ENCODE measurements around the gene AGPAT1. TPM values are rescaled to one million over a fixed set of nuclear protein-coding genes. Genes with fewer than 3 reads are reported as not detected.

The AGPAT1 gene
- total RNA-seq, 1 experiment from 2014 or later: 58.9 TPM

GRCh38 chr6:32127717-32128592 lies 47.9 kb downstream of the AGPAT1 start, which contains the start of gene ATF6B:
ATF6B (minus strand) TSS chr6:32128246; CDS start chr6:32128207, 39 bp downstream.
- Histone ChIP-seq H3K27me3 (ENCODE audit: insufficient read depth, low read depth) (no peaks in the 10 kb centered on the region), H3K4me1 (replicated peaks; ENCODE audit: insufficient read depth) (peaks cover 29% of the 10 kb centered on the region), H3K27ac (peak within 1 kb of the TSS; percentile 57), H3K4me3 (peak within 1 kb of the TSS; percentile 97), H3K79me2 (ENCODE audit: low read depth) (peaks cover 43% of the 10 kb centered on the region), H3K9me3 (ENCODE audit: insufficient read depth, low read depth) (no peaks in the 10 kb centered on the region), H4K20me1 (ENCODE audit: insufficient read depth) (no peaks in the 10 kb centered on the region), H3K9me2 (ENCODE audit: insufficient read depth) (no peaks in the 10 kb centered on the region), H3K4me2 (peak within 1 kb of the TSS; percentile 88), H3F3A (ENCODE audit: insufficient read depth, low read depth) (peaks cover 21% of the 10 kb centered on the region), H3K36me3 (ENCODE audit: low read depth) (peaks cover 7% of the 10 kb centered on the region; the same call in 1 of the 2 replicates), H2AFZ (peak within 1 kb of the TSS; percentile 100)
- intact Hi-C loops (cut with micrococcal nuclease; ENCODE audit: unreplicated experiment): no loop called here
- CTCF ChIA-PET: interaction anchor here (0.6 kb wide), 2 partner anchors 353 to 840 kb away, joined by 3 to 9 read pairs; partner anchors contain the start of gene BRD2
- TF ChIP-seq CTCF (conservative IDR thresholded peaks at IDR 0.05) (no peak), EZH2 (IDR thresholded peaks at IDR 0.05; ENCODE audit: low read depth) (no peak)
- POLR2A ChIA-PET (ENCODE audit: unreplicated experiment): interaction anchor here (0.5 to 1.0 kb wide), 6 partner anchors 26 to 183 kb away, joined by 3 to 14 read pairs (median 4); partner anchors contain the start of gene PBX2
- BruUV-seq (replicated peaks): no TSS peak
- peak; percentile 94 to 99 for DNase-seq

- TF ChIP-seq CTCF (conservative IDR thresholded peaks at IDR 0.05): no peak
- TF ChIP-seq EZH2 (IDR thresholded peaks at IDR 0.05; ENCODE audit: low read depth): no peak
- BruUV-seq (replicated peaks): no TSS peak
Measured at GRCh38 chr6:32127409-32127716, 48.5 kb downstream of the AGPAT1 start.

GRCh38 chr6:32126880-32127279 lies 49.0 kb downstream of the AGPAT1 start:
- POLR2A ChIA-PET (ENCODE audit: unreplicated experiment): no interaction called here

More at GRCh38 chr6:32127409-32127716, 48.5 kb downstream of the AGPAT1 start:
- Histone ChIP-seq H3K4me1 (replicated peaks; ENCODE audit: insufficient read depth) (peaks cover 26% of the 10 kb centered on the region), H3K9me2 (ENCODE audit: insufficient read depth) (no peaks in the 10 kb centered on the region), H3K4me2 (peak overlapping the region; percentile 88), H2AFZ (peak overlapping the region; percentile 100), H3K4me3 (peak overlapping the region; percentile 97), H3K27me3 (ENCODE audit: insufficient read depth, low read depth) (no peaks in the 10 kb centered on the region), H3K36me3 (ENCODE audit: low read depth) (peaks cover 7% of the 10 kb centered on the region; the same call in 1 of the 2 replicates), H3K9me3 (ENCODE audit: insufficient read depth, low read depth) (no peaks in the 10 kb centered on the region), H4K20me1 (ENCODE audit: insufficient read depth) (no peaks in the 10 kb centered on the region), H3K27ac (no peak overlapping the region), H3F3A (ENCODE audit: insufficient read depth, low read depth) (peaks cover 21% of the 10 kb centered on the region), H3K79me2 (ENCODE audit: low read depth) (peaks cover 43% of the 10 kb centered on the region)
- no peak for DNase-seq
- intact Hi-C loops (cut with micrococcal nuclease; ENCODE audit: unreplicated experiment): no loop called here
- POLR2A ChIA-PET (ENCODE audit: unreplicated experiment): no interaction called here
- CTCF ChIA-PET: no interaction called here

More at GRCh38 chr6:32126880-32127279, 49.0 kb downstream of the AGPAT1 start:
- no TSS peak for BruUV-seq (replicated peaks)
- H3K4me3 ChIP-seq: peak overlapping the region; percentile 97
- H3K9me2 ChIP-seq (ENCODE audit: insufficient read depth): no peaks in the 10 kb centered on the region
- H3K9me3 ChIP-seq (ENCODE audit: insufficient read depth, low read depth): no peaks in the 10 kb centered on the region
- peaks cover 7% of the 10 kb centered on the region; the same call in 1 of the 2 replicates for H3K36me3 ChIP-seq (ENCODE audit: low read depth)
- TF ChIP-seq CTCF (conservative IDR thresholded peaks at IDR 0.05): no peak
- TF ChIP-seq EZH2 (IDR thresholded peaks at IDR 0.05; ENCODE audit: low read depth): no peak
- H3K4me2 ChIP-seq: peak overlapping the region; percentile 88
- DNase-seq: no peak
- peaks cover 21% of the 10 kb centered on the region for H3K4me1 ChIP-seq (replicated peaks; ENCODE audit: insufficient read depth)
- peaks cover 17% of the 10 kb centered on the region for H3F3A ChIP-seq (ENCODE audit: insufficient read depth, low read depth)
- H3K27ac ChIP-seq: no peak overlapping the region
- no peaks in the 10 kb centered on the region for H4K20me1 ChIP-seq (ENCODE audit: insufficient read depth)
- intact Hi-C loops (cut with micrococcal nuclease; ENCODE audit: unreplicated experiment): no loop called here
- no peaks in the 10 kb centered on the region for H3K27me3 ChIP-seq (ENCODE audit: insufficient read depth, low read depth)
- peaks cover 43% of the 10 kb centered on the region for H3K79me2 ChIP-seq (ENCODE audit: low read depth)
- CTCF ChIA-PET: no interaction called here
- H2AFZ ChIP-seq: no peak overlapping the region
